KOPT-K1 (cell line): ENCODE data around the gene HDAC9.

Source experiments
- H3K27ac ChIP-seq: fragments of 200-600 bp; sonication (generic); 2 replicates; pipeline ENCODE4 v1.5.1; 2016; ENCODE audit warnings: antibody characterized with exemption, mild to moderate bottlenecking, low read depth, low read length; ENCODE audit not compliant: poor library complexity, severe bottlenecking
- H3K36me3 ChIP-seq: fragments of 200-600 bp; sonication (generic); 2 replicates; pipeline ENCODE4 v1.5.1; 2017; ENCODE audit warnings: antibody characterized with exemption, mild to moderate bottlenecking, low read length, moderate library complexity; ENCODE audit not compliant: insufficient read depth
- H3K9me3 ChIP-seq: fragments of 200-600 bp; sonication (generic); 2 replicates; pipeline ENCODE4 v1.5.1; 2017; ENCODE audit warnings: antibody characterized with exemption, low read length, mild to moderate bottlenecking; ENCODE audit not compliant: insufficient read depth, poor library complexity, severe bottlenecking

The HDAC9 gene

GRCh38 chr7:18495412-18496340, at the start of gene HDAC9:
Gene HDAC9, plus strand, starts transcription at chr7:18495749. Its CDS starts 554 bp downstream, at chr7:18496303.
- Histone ChIP-seq H3K9me3 (no peaks in the 10 kb centered on the region), H3K36me3 (no peaks in the 10 kb centered on the region), H3K27ac (no peak within 1 kb of the TSS)

GRCh38 chr7:18445916-18446520, 49.5 kb upstream of the HDAC9 start:
- no peak overlapping the region for H3K27ac ChIP-seq
- no peaks in the 10 kb centered on the region for H3K9me3 ChIP-seq
- H3K36me3 ChIP-seq = no peaks in the 10 kb centered on the region

- Histone ChIP-seq H3K9me3 (peaks cover 11% of the 10 kb centered on the region), H3K27ac (no peak overlapping the region), H3K36me3 (no peaks in the 10 kb centered on the region)
Observed at GRCh38 chr7:18450019-18450418, 45.5 kb upstream of the HDAC9 start.

- Histone ChIP-seq H3K27ac (no peak overlapping the region), H3K9me3 (peaks cover 11% of the 10 kb centered on the region), H3K36me3 (no peaks in the 10 kb centered on the region)
Observed at GRCh38 chr7:18455606-18456005, 39.9 kb upstream of the HDAC9 start.

- H3K27ac ChIP-seq = no peak overlapping the region
- no peaks in the 10 kb centered on the region for H3K36me3 ChIP-seq
- H3K9me3 ChIP-seq = no peaks in the 10 kb centered on the region
Observed at GRCh38 chr7:18457832-18458231, 37.7 kb upstream of the HDAC9 start.

- Histone ChIP-seq H3K36me3 (no peaks in the 10 kb centered on the region), H3K27ac (no peak overlapping the region), H3K9me3 (no peaks in the 10 kb centered on the region)
Observed at GRCh38 chr7:18458830-18459229, 36.7 kb upstream of the HDAC9 start.

GRCh38 chr7:18459484-18460245, 35.9 kb upstream of the HDAC9 start:
- Histone ChIP-seq H3K9me3 (no peaks in the 10 kb centered on the region), H3K27ac (no peak overlapping the region)

GRCh38 chr7:18461785-18462467, 33.6 kb upstream of the HDAC9 start:
- Histone ChIP-seq H3K27ac (no peak overlapping the region), H3K36me3 (no peaks in the 10 kb centered on the region), H3K9me3 (no peaks in the 10 kb centered on the region)

More at GRCh38 chr7:18459484-18460245, 35.9 kb upstream of the HDAC9 start:
- H3K36me3 ChIP-seq = no peaks in the 10 kb centered on the region

- no peaks in the 10 kb centered on the region for H3K9me3 ChIP-seq
Observed at GRCh38 chr7:18464830-18465229, 30.7 kb upstream of the HDAC9 start.

GRCh38 chr7:18467011-18467410, 28.5 kb upstream of the HDAC9 start:
- Histone ChIP-seq H3K36me3 (no peaks in the 10 kb centered on the region), H3K9me3 (no peaks in the 10 kb centered on the region), H3K27ac (no peak overlapping the region)

More at GRCh38 chr7:18464830-18465229, 30.7 kb upstream of the HDAC9 start:
- H3K36me3 ChIP-seq = no peaks in the 10 kb centered on the region
- H3K27ac ChIP-seq = no peak overlapping the region

GRCh38 chr7:18468795-18469194, 26.8 kb upstream of the HDAC9 start:
- no peaks in the 10 kb centered on the region for H3K36me3 ChIP-seq
- H3K9me3 ChIP-seq = no peaks in the 10 kb centered on the region
- no peak overlapping the region for H3K27ac ChIP-seq

GRCh38 chr7:18469316-18469715, 26.2 kb upstream of the HDAC9 start:
- Histone ChIP-seq H3K9me3 (no peaks in the 10 kb centered on the region), H3K27ac (no peak overlapping the region), H3K36me3 (no peaks in the 10 kb centered on the region)

- Histone ChIP-seq H3K9me3 (no peaks in the 10 kb centered on the region), H3K27ac (no peak overlapping the region), H3K36me3 (no peaks in the 10 kb centered on the region)
Observed at GRCh38 chr7:18471476-18472160, 23.9 kb upstream of the HDAC9 start.

- no peak overlapping the region for H3K27ac ChIP-seq
- no peaks in the 10 kb centered on the region for H3K36me3 ChIP-seq
- H3K9me3 ChIP-seq = no peaks in the 10 kb centered on the region
Observed at GRCh38 chr7:18472161-18472483, 23.4 kb upstream of the HDAC9 start.
